GM10248 (cell line): ENCODE results near the gene SH3GL2.

Experiments used
- CTCF ChIA-PET: fragments of 300-600 bp; sonication (Branson Sonifier 250); formaldehyde crosslinking; extraction: SDS; loops from one replicate; lab custom pipeline; 2021; ENCODE audit warnings: antibody characterized with exemption; lab: Yijun Ruan, JAX
- POLR2A ChIA-PET: fragments of 350-650 bp; sonication (Branson Sonifier 250); formaldehyde crosslinking; extraction: SDS; loops from one replicate; lab custom pipeline; 2020; ENCODE audit warnings: antibody characterized with exemption; lab: Yijun Ruan, JAX
- DNase-seq: peaks from one replicate; pipeline ENCODE4 v3.0.0; 2012; ENCODE audit errors: extremely low spot score
- TF ChIP-seq, protein P1 (sequence below): IDR thresholded peaks from 2 replicates; pipeline ENCODE4 v1.5.1; 2012; ENCODE audit warnings: mild to moderate bottlenecking, low read depth; ENCODE audit errors: extremely low read depth, missing control alignments, control extremely low read depth

The SH3GL2 gene

DNA sequence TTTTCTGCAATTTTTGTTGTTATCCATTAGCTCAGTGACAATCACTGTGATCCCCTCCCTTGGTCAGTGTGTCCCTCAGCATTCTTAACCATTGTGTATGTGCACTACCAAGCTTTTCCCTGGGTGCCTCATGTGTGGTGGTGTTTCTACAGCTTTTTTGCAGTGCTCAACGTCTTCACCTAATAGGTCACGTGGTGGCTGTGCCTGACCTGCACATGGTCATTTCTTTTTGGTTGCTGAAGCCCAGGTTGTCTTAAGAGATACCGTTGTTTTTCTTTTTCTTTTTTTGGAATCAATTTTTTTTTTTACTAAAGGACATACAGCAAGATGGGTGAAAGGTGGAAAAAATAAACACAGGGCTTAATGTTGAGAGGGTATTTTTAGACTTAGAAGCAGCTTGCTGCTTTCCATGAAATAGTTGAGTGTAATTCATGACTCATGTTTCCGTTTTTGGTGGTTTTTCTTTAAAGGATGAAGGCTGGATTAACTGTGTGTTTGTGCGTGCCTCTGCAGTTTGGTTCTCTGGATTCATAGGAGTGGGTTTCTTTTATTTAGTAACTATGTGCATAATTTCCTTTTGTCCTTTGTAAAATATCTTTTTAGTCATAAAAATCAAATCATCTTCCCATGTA lies 22.2 kb downstream of the SH3GL2 start:
- ChIA-PET POLR2A (no interaction called here), CTCF (interaction anchor here (0.9 to 1.3 kb wide), 3 partner anchors 8 to 51 kb away, joined by 3 to 4 read pairs (median 3); no protein-coding TSS in a partner anchor)
- DNase-seq, result no peak
- TF ChIP-seq, protein P1, sequence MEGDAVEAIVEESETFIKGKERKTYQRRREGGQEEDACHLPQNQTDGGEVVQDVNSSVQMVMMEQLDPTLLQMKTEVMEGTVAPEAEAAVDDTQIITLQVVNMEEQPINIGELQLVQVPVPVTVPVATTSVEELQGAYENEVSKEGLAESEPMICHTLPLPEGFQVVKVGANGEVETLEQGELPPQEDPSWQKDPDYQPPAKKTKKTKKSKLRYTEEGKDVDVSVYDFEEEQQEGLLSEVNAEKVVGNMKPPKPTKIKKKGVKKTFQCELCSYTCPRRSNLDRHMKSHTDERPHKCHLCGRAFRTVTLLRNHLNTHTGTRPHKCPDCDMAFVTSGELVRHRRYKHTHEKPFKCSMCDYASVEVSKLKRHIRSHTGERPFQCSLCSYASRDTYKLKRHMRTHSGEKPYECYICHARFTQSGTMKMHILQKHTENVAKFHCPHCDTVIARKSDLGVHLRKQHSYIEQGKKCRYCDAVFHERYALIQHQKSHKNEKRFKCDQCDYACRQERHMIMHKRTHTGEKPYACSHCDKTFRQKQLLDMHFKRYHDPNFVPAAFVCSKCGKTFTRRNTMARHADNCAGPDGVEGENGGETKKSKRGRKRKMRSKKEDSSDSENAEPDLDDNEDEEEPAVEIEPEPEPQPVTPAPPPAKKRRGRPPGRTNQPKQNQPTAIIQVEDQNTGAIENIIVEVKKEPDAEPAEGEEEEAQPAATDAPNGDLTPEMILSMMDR, result no peak

DNA sequence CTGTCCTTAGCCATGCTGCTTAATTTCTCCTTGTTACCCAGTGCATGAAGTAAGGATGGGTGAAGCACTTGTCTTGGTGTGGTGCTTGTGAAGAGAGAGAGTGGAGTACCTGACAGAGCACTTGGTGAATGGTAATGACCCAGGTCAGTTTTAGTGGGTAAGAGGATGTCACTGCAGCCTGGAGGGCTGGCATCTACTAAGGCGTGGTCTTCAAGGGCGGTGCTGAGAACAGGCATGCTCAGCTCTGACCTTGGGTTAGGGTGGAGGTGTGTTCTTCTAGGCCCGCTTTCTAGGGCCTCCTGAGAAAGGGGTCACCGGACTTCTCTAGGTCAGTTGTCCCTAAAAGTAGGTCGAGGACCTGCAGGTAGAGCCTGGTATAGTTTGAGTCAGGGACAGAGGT lies 25.7 kb downstream of the SH3GL2 start:
- ChIA-PET CTCF (no interaction called here), POLR2A (no interaction called here)
- DNase-seq, result no peak
- TF ChIP-seq, protein P1, result no peak

DNA sequence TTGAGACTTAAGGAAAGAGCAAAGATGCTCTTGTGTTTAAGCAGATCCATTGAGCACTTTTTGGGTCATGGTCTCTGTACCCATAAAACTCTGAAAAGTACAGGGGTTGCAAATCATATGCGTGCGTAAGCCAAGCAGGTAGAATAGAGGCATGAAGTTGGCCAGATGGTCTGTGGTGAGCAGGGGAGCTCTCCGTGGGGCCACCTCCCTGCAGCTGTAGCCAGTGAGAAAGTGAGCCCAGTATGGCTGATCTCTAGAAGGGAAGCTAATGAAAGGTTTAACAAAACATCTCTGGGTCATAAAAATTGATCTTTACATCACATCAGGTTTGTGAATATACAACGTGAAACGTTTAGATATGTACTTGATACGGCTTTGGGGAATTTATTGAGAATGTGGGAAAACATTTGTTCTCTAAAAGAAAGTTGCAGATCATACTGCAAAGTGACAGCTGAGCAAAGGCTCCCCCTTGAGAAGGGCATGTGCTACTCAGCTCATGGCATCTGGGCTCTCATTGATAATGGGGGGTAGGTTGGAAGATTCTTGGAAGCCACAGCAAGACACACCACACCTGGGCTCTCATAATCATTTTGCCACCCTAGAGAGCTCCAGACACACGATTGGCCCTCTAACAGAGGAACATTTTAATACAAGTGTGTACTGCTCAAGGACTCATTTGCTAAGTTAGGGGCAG lies 30.6 kb downstream of the SH3GL2 start:
- TF ChIP-seq, protein P1, result no peak
- DNase-seq, result no peak
- ChIA-PET POLR2A (no interaction called here), CTCF (interaction anchor here (0.8 to 1.2 kb wide), 2 partner anchors 9 to 38 kb away, joined by 3 to 4 read pairs; no protein-coding TSS in a partner anchor)

DNA sequence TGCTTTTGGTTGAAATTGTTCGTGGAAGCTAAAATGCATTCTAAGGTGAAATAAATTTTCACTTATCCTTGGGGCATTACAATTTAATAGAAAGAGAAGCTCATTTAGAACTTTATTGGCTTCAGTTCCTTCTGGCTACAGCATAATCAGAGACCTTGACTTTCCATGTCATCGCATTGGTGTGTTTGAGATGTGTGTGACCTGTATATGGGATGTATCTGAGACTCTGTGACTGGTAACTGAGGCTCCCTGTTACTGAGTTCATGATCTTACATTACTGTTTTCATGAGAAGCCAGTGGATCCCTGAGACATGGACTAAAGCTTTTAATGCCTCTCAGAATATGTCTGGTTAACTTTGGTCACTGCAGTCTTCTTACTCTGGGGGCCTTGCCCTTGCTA lies 32.5 kb downstream of the SH3GL2 start:
- TF ChIP-seq, protein P1, result no peak
- CTCF ChIA-PET, result interaction anchor here (0.9 kb wide), 1 partner anchor 11 kb away, joined by 3 read pairs; no protein-coding TSS in a partner anchor
- no peak for DNase-seq
- POLR2A ChIA-PET, result no interaction called here

DNA sequence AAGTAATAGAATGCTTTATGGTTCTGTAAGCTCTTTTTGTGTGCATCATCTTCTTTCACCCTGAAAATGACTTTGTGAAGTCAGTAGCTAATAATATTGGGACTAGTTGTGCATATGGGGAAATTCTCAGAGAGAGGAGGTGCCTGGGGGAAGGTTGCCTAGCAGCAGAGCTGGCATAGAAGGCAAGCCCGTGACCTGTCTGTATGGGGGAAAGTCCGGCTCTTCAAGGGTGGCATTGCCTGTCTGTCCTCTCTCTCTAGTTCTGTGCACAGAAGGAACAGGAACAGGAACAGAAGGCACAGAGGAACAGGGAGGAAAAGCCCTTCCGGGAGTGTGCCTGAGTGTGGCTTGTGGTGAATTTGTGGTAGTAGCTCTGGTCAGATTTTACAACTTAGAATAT lies 33.1 kb downstream of the SH3GL2 start:
- ChIA-PET CTCF (interaction anchor here (0.9 kb wide), 1 partner anchor 12 kb away, joined by 3 read pairs; no protein-coding TSS in a partner anchor), POLR2A (no interaction called here)
- TF ChIP-seq, protein P1, result no peak
- no peak for DNase-seq

DNA sequence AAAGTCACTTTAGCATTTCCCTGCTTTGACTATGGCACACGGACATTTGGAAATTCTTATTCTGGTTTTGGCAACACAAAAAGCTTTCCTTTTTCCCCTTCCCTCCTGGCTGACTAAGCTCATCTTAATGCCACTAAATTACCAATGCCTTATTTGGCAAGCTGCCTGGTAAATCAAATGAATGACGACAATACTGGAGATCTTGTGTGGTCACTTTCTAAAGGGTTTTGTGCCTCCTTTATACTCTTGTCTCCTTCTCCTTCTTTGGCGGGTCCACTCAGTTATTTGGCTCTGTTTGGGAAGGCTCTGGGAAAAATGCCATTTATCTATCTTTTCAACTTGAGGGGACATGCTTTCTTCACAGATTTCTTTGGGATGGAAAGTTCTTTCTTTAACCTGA lies 34.9 kb downstream of the SH3GL2 start:
- TF ChIP-seq, protein P1, result no peak
- DNase-seq, result no peak
- POLR2A ChIA-PET, result no interaction called here
- CTCF ChIA-PET, result no interaction called here
